Endothelial cell of umbilical vein (primary cell): ENCODE results near the gene SMOC1. TPM values are rescaled to one million over a fixed set of nuclear protein-coding genes. Genes with fewer than 3 reads are reported as not detected.

Experiments
- BruUV-seq: library from RNA; stranded (reverse); fragments of 400-500 nt; replicated peaks from 2 replicates; lab custom pipeline; 2021; lab: Mats Ljungman, UMichigan
- CTCF ChIA-PET: fragments of 300-600, 350-600 bp; sonication (Branson Sonifier 250); formaldehyde crosslinking; loops from one replicate; lab custom pipeline; 2021; ENCODE audit warnings: antibody characterized with exemption, inconsistent platforms; lab: Charles Lee
- POLR2A ChIA-PET: fragments of 300-600, 350-600 bp; sonication (Branson Sonifier 250); formaldehyde crosslinking; loops from one replicate; lab custom pipeline; 2021; ENCODE audit warnings: antibody characterized with exemption, inconsistent platforms; lab: Charles Lee
- DNase-seq: peaks from one replicate; pipeline ENCODE4 v3.0.0-alpha.2; 2011; ENCODE audit warnings: low read depth, low spot score
- FAIRE-seq: peaks from 2 replicates; lab custom pipeline; 2011; peaks lifted over from hg19 to GRCh38; lab: Jason Lieb, UNC
- H2AFZ ChIP-seq: 2 replicates; pipeline ENCODE4 v1.6.0; 2012; ENCODE audit warnings: low read depth, low read length, control low read depth, inconsistent platforms
- H3K27ac ChIP-seq: 2 replicates; pipeline ENCODE4 v1.5.1; 2011; ENCODE audit warnings: low read depth, mild to moderate bottlenecking, control low read depth, low read length, moderate library complexity; ENCODE audit not compliant: insufficient read depth
- H3K27me3 ChIP-seq, 2 experiments: 2 replicates each; pipeline versions ENCODE4 v1.6.0 to v1.6.1; 2011; ENCODE audit warnings: low read length in 2 of 2, mixed read lengths in 1 of 2; ENCODE audit not compliant: control insufficient read depth in 2 of 2, insufficient read depth in 2 of 2
- H3K36me3 ChIP-seq, 2 experiments: 2 replicates in 1 of 2; 3 replicates in 1 of 2; pipeline ENCODE4 v1.5.1; 2011; ENCODE audit warnings: low read length in 2 of 2, mild to moderate bottlenecking in 1 of 2, moderate library complexity in 1 of 2; ENCODE audit not compliant: control insufficient read depth in 2 of 2, insufficient read depth in 2 of 2; ENCODE audit errors: extremely low read depth in 1 of 2
- H3K4me1 ChIP-seq: 3 replicates; pipeline ENCODE4 v1.5.1; 2011; ENCODE audit warnings: mild to moderate bottlenecking, low read length; ENCODE audit not compliant: control insufficient read depth, insufficient read depth; ENCODE audit errors: extremely low read depth
- H3K4me2 ChIP-seq: 2 replicates; pipeline ENCODE4 v1.6.1; 2011; ENCODE audit warnings: low read length, control low read depth, mixed read lengths; ENCODE audit not compliant: insufficient read depth
- H3K4me3 ChIP-seq, 3 experiments: fragments of 200-600 bp in 1 of 3; sonication (generic), shearing (Covaris generic) in 1 of 3; replicated peaks in 1 of 3; 2 replicates each; pipeline ENCODE4 v1.5.1; 2011 to 2016; ENCODE audit warnings: control low read depth in 3 of 3, low read length in 3 of 3, mild to moderate bottlenecking in 2 of 3, inconsistent platforms in 1 of 3, low read depth in 1 of 3, moderate library complexity in 1 of 3; ENCODE audit not compliant: insufficient read depth in 1 of 3
- H3K79me2 ChIP-seq: 2 replicates; pipeline ENCODE4 v1.6.0; 2012; ENCODE audit warnings: low read length, inconsistent platforms; ENCODE audit not compliant: control insufficient read depth, insufficient read depth
- H3K9ac ChIP-seq: replicated peaks from 2 replicates; pipeline ENCODE3; 2011; ENCODE audit warnings: low read length, control low read depth; ENCODE audit not compliant: insufficient read depth; ENCODE audit errors: extremely low read depth
- H3K9me1 ChIP-seq: replicated peaks from 3 replicates; pipeline ENCODE4 v1.6.0; 2011; ENCODE audit warnings: mild to moderate bottlenecking, low read length; ENCODE audit not compliant: control insufficient read depth, insufficient read depth; ENCODE audit errors: extremely low read depth
- H3K9me3 ChIP-seq: replicated peaks from 2 replicates; pipeline ENCODE4 v1.5.1; 2012; ENCODE audit warnings: low read length, inconsistent platforms; ENCODE audit not compliant: control insufficient read depth, insufficient read depth
- H4K20me1 ChIP-seq: replicated peaks from 2 replicates; pipeline ENCODE3; 2011; ENCODE audit warnings: mild to moderate bottlenecking, low read length; ENCODE audit not compliant: control insufficient read depth, insufficient read depth; ENCODE audit errors: extremely low read depth
- EZH2 ChIP-seq: IDR thresholded peaks from 2 replicates; pipeline ENCODE4 v1.6.1; 2012; ENCODE audit warnings: borderline replicate concordance, low read depth, mild to moderate bottlenecking, moderate library complexity, low read length, inconsistent platforms; ENCODE audit not compliant: severe bottlenecking
- FOS ChIP-seq: IDR thresholded peaks from 2 replicates; pipeline ENCODE4 v1.6.1; 2011; ENCODE audit warnings: mild to moderate bottlenecking, low read length, moderate library complexity, borderline replicate concordance; ENCODE audit not compliant: insufficient read depth
- GATA2 ChIP-seq: IDR thresholded peaks from 2 replicates; pipeline ENCODE4 v1.7.0; 2011; ENCODE audit warnings: low read depth, mild to moderate bottlenecking, moderate library complexity, mixed read lengths, low read length; ENCODE audit not compliant: insufficient read length, insufficient read depth
- JUN ChIP-seq: IDR thresholded peaks from 2 replicates; pipeline ENCODE4 v1.6.1; 2011; ENCODE audit warnings: borderline replicate concordance, low read depth; ENCODE audit not compliant: insufficient read length, insufficient read depth
- MAX ChIP-seq: IDR thresholded peaks from 2 replicates; pipeline ENCODE4 v1.6.1; 2011; ENCODE audit not compliant: insufficient read depth, insufficient read length
- MYC ChIP-seq: IDR thresholded peaks from one replicate; pipeline ENCODE4 v1.6.1; 2011; ENCODE audit warnings: mild to moderate bottlenecking, low read depth, low read length
- POLR2A ChIP-seq: IDR thresholded peaks from 2 replicates; pipeline ENCODE4 v1.6.1; 2012; ENCODE audit warnings: low read depth, mild to moderate bottlenecking, control low read depth, low read length
- POLR2AphosphoS5 ChIP-seq: IDR thresholded peaks from 2 replicates; pipeline ENCODE4 v1.6.1; 2012; ENCODE audit warnings: low read depth, mild to moderate bottlenecking, control low read depth, low read length, moderate library complexity; ENCODE audit not compliant: insufficient read depth
- dilution Hi-C: fragments of 300-500 bp; cut with MboI; formaldehyde crosslinking; loops from one replicate; pipeline ENCODE4 v1.15.0; 2019; ENCODE audit warnings: low sequenced_read_pairs; ENCODE audit not compliant: extremely low pct_ligation_motif_present
- intact Hi-C: fragments of 100-400 bp; cut with micrococcal nuclease; formaldehyde crosslinking; loops from one replicate; pipeline ENCODE4 v1.10.0; 2022
- polyA plus RNA-seq, 4 experiments: library from polyadenylated mRNA; depleted of rRNA in 3 of 4; stranded (reverse) in 3 of 4; unstranded in 1 of 4; fragments of >200 nt; gene quantifications; 2 replicates each; pipeline versions ENCODE4 v1.2.1 to v1.2.3, GENCODE V29; 2011 to 2012; ENCODE audit warnings: missing spikeins in 1 of 4
- total RNA-seq: library from RNA; stranded (reverse); gene quantifications from 2 replicates; pipeline ENCODE4 v1.2.3, GENCODE V29; 2021
- TF ChIP-seq, protein P1 (sequence below), 2 donors: IDR thresholded peaks; 1 replicate in 1 of 2; 2 replicates in 1 of 2; pipeline ENCODE4 v1.5.1; 2011; ENCODE audit warnings: low read length in 2 of 2, mild to moderate bottlenecking in 2 of 2, moderate library complexity in 2 of 2, control low read depth in 1 of 2, inconsistent platforms in 1 of 2, low read depth in 1 of 2; ENCODE audit not compliant: insufficient read depth in 1 of 2; ENCODE audit errors: extremely low read depth in 1 of 2

SMOC1 gene
- total and polyA plus RNA-seq, 2 donors (not counting 3 experiments of a cell fraction or from before 2014, with no cell fraction given) = 0.97 to 1.1 TPM

GRCh38 chr14:69882116-69882864 lies 3.1 kb downstream of the SMOC1 start:
- ChIA-PET POLR2A (no interaction called here), CTCF (interaction anchor here (2.0 kb wide), 1 partner anchor 146 kb away, joined by 6 read pairs; no protein-coding TSS in a partner anchor)
- Histone ChIP-seq H2AFZ (no peak overlapping the region), H3K9ac (no peak overlapping the region), H3K27me3 (peaks cover 34% of the 10 kb centered on the region in 2 experiments), H3K4me3 (no peak overlapping the region), H4K20me1 (no peaks in the 10 kb centered on the region), H3K4me2 (no peak overlapping the region), H3K9me1 (no peaks in the 10 kb centered on the region), H3K4me1 (no peaks in the 10 kb centered on the region), H3K9me3 (no peaks in the 10 kb centered on the region), H3K36me3 (no peaks in the 10 kb centered on the region), H3K79me2 (no peaks in the 10 kb centered on the region), H3K27ac (no peak overlapping the region)
- DNase-seq (no peak), FAIRE-seq (no peak)
- no TSS peak for BruUV-seq
- intact Hi-C loops = no loop called here
- TF ChIP-seq EZH2 (peak; percentile 33), MAX (no peak)
- dilution Hi-C loops = no loop called here

- Histone ChIP-seq H3K9ac (no peak overlapping the region), H2AFZ (no peak overlapping the region), H3K4me1 (no peaks in the 10 kb centered on the region), H3K4me2 (no peak overlapping the region), H4K20me1 (no peaks in the 10 kb centered on the region), H3K79me2 (no peaks in the 10 kb centered on the region), H3K9me3 (no peaks in the 10 kb centered on the region), H3K27me3 (peaks cover 34% of the 10 kb centered on the region in 2 experiments), H3K36me3 (no peaks in the 10 kb centered on the region), H3K9me1 (no peaks in the 10 kb centered on the region), H3K4me3 (no peak overlapping the region), H3K27ac (no peak overlapping the region)
- BruUV-seq = no TSS peak
- ChIA-PET POLR2A (no interaction called here), CTCF (interaction anchor here (2.0 kb wide), 1 partner anchor 145 kb away, joined by 6 read pairs; no protein-coding TSS in a partner anchor)
- dilution Hi-C loops (no loop called here), intact Hi-C loops (no loop called here)
- TF ChIP-seq JUN = no peak
- no peak for TF ChIP-seq FOS
- TF ChIP-seq POLR2A = no peak
- no peak for TF ChIP-seq GATA2
- TF ChIP-seq MYC = no peak
- no peak for TF ChIP-seq POLR2AphosphoS5
- TF ChIP-seq EZH2 = no peak
- TF ChIP-seq, protein P1, sequence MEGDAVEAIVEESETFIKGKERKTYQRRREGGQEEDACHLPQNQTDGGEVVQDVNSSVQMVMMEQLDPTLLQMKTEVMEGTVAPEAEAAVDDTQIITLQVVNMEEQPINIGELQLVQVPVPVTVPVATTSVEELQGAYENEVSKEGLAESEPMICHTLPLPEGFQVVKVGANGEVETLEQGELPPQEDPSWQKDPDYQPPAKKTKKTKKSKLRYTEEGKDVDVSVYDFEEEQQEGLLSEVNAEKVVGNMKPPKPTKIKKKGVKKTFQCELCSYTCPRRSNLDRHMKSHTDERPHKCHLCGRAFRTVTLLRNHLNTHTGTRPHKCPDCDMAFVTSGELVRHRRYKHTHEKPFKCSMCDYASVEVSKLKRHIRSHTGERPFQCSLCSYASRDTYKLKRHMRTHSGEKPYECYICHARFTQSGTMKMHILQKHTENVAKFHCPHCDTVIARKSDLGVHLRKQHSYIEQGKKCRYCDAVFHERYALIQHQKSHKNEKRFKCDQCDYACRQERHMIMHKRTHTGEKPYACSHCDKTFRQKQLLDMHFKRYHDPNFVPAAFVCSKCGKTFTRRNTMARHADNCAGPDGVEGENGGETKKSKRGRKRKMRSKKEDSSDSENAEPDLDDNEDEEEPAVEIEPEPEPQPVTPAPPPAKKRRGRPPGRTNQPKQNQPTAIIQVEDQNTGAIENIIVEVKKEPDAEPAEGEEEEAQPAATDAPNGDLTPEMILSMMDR (IDR thresholded peaks at IDR 0.05; ENCODE audit: extremely low read depth in 1 of 2, insufficient read depth in 1 of 2, low read depth in 1 of 2, low read length in 2 of 2) = no peak
- TF ChIP-seq MAX = no peak
- DNase-seq (no peak), FAIRE-seq (no peak)
Observed at GRCh38 chr14:69882915-69883314, 3.7 kb downstream of the SMOC1 start.
